HFF-Myc (cell line): ENCODE measurements around the gene TADA2B.
A peak's percentile ranks its signal among the peaks of the same experiment; 100 is the strongest.

Source experiments
- DNase-seq: peaks from one replicate; pipeline ENCODE4 v3.0.0-alpha.2; 2011; ENCODE audit warnings: low read depth; ENCODE audit errors: extremely low read depth
- H3K4me3 ChIP-seq: replicated peaks from 2 replicates; pipeline ENCODE4 v1.5.1; 2011; ENCODE audit warnings: low read depth, mild to moderate bottlenecking, control low read depth, low read length
- TF ChIP-seq, protein P1 (sequence below): IDR thresholded peaks from 2 replicates; pipeline ENCODE4 v1.5.1; 2012; ENCODE audit warnings: mild to moderate bottlenecking, low read depth, low read length, control low read depth; ENCODE audit errors: missing control alignments

TADA2B gene

DNA sequence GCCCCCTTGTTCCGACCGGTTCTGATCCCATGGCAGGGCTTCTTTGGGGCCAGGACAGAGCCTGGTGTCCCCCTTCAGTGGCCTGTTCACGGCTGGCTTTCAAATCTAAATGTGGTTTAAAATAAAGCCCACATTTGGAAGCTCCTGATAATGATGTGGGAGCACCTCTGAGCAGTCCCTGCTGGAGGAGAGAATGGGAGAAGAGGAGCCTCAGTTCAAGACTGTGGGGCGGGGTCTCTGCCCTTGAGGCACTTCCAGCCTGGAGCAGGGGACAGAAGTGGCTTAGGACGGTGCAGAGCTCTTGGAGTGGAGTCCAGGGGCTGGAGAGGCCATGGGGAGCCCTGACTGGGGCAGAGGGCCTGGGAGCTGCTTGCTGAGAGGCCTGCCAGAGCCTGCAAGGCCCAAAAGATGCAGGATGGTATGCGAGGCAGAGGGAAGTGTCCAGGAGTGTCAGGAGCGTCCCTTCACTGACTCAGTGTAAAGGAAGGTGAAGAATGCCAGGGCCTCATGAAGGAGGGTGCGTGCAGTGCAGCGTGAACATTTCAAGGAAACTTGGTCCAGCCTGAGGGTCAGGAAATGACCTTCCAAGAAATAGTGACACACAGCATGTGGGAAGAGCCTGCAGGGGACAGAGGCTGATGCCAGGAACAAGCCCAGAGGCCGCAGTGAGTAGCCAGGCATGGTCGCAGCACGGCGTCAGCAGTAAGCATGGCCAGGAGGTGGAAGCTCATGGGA, 21.1 kb upstream of the TADA2B start:
- TF ChIP-seq, protein P1, sequence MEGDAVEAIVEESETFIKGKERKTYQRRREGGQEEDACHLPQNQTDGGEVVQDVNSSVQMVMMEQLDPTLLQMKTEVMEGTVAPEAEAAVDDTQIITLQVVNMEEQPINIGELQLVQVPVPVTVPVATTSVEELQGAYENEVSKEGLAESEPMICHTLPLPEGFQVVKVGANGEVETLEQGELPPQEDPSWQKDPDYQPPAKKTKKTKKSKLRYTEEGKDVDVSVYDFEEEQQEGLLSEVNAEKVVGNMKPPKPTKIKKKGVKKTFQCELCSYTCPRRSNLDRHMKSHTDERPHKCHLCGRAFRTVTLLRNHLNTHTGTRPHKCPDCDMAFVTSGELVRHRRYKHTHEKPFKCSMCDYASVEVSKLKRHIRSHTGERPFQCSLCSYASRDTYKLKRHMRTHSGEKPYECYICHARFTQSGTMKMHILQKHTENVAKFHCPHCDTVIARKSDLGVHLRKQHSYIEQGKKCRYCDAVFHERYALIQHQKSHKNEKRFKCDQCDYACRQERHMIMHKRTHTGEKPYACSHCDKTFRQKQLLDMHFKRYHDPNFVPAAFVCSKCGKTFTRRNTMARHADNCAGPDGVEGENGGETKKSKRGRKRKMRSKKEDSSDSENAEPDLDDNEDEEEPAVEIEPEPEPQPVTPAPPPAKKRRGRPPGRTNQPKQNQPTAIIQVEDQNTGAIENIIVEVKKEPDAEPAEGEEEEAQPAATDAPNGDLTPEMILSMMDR = no peak
- DNase-seq = peak; percentile 33
- H3K4me3 ChIP-seq = no peak overlapping the region

DNA sequence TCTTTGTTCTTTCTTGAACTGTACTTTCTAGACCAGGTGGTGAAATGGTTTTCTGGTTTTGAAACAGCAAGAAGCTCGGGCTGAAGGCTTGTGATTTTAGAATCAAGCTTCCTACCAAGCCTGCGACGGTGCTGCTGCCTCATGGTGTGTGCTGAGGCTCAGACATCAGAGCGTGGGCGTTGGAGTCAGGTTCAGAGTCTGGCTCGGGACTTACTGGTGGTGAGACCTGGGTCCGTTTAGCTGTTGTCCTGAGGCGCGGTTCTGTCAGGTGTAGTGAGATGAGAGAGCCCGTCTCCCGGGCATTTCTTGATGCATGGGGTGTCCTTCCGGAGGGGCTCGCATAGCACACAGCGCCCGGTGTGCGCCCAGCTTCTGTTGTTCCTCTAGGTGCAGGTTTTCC, 19.7 kb upstream of the TADA2B start:
- no peak for DNase-seq
- TF ChIP-seq, protein P1 = no peak
- H3K4me3 ChIP-seq = no peak overlapping the region

DNA sequence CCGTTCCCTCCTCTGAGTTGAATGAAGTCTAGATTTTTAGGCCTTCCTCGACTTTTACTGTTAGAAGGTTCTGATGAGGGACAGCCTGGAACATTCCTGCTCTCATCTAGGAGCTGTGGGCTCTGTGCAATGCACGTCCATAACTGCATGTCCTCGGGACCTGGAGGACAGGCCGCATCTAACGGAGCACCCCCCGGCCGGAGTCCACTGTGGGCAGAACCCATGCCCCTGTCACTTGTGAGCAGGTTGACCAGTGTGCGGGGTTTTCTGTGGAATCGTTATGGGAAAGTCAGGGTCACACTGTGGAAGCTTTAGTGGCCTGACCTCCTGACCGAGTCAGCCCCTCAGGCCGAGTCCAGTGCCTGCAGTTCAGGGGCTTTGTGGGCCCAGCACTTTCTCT, 19.3 kb upstream of the TADA2B start:
- DNase-seq = no peak
- TF ChIP-seq, protein P1 = no peak

DNA sequence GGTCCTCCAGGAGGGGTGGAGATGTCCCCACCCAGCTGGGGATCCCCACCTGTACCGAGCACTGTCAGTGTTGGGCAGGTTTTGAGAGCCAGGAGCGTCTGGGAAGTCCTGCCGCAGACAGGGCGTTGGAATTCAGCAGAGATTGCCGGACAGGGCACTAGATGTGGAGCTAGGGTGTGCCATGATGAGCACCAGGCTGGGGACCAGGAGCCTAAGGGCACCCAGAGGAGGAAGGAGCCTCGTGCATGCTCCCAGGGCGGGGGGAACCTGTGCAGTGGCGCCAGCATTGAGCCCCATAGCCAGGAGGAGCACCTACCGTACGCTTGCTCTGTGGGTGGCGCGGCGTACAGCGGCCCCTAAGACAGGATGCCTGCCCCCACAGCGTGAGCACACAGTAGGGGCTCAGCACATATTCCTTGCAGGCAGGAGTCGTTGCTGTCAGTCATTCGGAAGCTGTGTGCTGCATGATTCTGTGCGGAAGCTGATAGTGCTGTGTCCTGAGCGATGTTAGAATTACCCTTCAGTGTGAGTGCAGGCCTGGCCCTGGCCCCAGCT, 18.8 kb upstream of the TADA2B start:
- TF ChIP-seq, protein P1 = no peak
- no peak overlapping the region for H3K4me3 ChIP-seq
- DNase-seq = no peak

More for the DNA sequence above, 19.3 kb upstream of the TADA2B start:
- no peak overlapping the region for H3K4me3 ChIP-seq

DNA sequence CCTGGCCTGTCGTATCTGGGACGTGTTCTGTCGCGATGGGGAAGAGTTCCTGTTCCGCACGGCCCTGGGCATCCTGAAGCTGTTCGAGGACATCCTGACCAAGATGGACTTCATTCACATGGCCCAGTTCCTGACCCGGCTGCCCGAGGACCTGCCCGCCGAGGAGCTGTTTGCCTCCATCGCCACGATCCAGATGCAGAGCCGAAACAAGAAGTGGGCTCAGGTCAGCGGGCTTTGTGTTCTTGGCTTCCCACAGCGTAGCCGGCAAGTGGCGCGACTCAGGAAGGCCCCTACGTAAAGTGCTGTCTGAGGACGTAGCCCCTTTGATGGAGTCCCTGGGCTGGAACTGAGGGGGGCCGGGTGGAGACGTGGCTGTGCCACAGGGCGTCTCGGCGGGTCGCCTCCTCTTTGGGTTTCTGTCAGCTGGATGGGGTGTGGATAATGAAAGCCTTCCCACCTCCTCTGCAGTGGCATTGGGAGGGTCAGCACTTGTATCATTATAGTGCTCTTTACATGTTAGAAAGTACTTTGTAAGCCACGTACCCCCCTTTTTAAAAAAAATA, 18.1 kb upstream of the TADA2B start:
- no peak overlapping the region for H3K4me3 ChIP-seq
- DNase-seq = no peak
- TF ChIP-seq, protein P1 = no peak

DNA sequence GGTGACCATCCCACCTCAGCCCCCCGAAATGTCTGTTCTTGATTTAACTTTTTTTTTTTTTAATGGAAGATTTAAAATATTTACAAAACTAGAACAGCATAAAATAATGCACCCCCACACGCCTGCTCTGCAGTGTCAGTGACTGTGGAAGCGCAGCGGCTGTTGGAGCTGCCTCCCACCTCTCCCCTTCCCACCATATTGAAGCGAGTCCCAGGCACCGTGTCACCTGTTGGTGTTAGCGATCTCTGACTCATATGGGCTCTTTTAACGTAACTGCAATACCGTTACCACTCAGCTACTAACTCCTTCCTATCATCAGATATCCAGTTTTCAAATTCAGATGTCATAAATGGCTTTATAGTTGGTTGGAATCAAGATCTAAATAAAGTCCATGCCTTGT, 17.1 kb upstream of the TADA2B start:
- no peak overlapping the region for H3K4me3 ChIP-seq
- TF ChIP-seq, protein P1 = no peak
- no peak for DNase-seq
